Pulmonary artery endothelial cell (primary cell): ENCODE data around the gene MED26. TPM values are rescaled to one million over a fixed set of nuclear protein-coding genes. Genes with fewer than 3 reads are reported as not detected.

Experiments
- DNase-seq: peaks from one replicate; pipeline ENCODE4 v3.0.0-alpha.2; 2011; ENCODE audit warnings: low read depth, low spot score
- total RNA-seq: library from RNA; depleted of rRNA; stranded (reverse); fragments of >200 nt; gene quantifications from 2 replicates; pipeline ENCODE4 v1.2.3, GENCODE V29; 2014

MED26 gene
- total RNA-seq, 1 donor from 2014 or later: 4.4 TPM

DNA sequence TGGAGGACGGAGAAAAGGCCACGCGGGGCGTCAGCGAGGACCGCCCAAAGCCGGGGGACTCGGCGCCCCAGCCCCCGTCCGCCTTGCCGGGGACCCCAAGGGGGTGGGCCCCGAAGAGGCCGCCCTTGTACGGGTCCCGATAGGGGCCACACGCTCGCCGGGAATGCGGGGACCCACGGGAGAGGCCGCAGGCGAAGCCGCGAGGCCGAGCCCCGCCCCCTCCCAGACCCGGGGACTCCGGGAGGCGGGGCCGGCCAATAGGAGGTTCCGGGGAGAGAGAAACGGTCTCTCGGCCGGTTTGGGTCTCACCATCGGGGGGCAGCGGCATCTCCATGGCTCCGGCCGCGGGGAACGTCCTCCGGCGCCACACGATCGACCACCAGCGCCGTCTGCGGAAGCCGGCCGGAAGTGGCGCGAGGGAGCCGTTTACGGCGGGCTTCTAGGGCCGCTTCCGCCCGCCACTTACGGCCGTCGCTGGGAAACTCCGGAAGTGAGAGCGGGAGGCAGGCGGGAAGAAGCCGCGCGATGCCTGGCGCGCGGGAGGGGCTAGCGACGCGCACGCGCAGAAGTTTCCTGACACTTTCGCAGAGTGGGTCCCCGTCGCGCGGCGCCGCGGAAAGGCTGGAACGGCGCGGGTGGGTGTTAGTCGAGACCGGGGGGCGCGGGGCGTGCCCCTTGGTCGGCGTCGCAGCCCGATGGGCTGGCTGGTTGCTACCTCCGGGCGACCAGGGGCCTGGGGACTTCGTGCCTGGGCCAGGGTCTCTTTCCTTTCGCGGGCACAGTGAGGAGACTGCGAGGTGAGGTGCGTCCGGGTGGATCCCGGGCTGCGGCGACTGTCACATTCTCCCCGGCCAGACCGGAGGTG is 85.7 kb downstream of the MED26 start, which contains the start of gene CHERP:
Gene CHERP (minus strand): TSS at position 393 of the 865 bp plus-strand sequence. CDS start 59 bp downstream, at position 334.
- peak; percentile 67 for DNase-seq

DNA sequence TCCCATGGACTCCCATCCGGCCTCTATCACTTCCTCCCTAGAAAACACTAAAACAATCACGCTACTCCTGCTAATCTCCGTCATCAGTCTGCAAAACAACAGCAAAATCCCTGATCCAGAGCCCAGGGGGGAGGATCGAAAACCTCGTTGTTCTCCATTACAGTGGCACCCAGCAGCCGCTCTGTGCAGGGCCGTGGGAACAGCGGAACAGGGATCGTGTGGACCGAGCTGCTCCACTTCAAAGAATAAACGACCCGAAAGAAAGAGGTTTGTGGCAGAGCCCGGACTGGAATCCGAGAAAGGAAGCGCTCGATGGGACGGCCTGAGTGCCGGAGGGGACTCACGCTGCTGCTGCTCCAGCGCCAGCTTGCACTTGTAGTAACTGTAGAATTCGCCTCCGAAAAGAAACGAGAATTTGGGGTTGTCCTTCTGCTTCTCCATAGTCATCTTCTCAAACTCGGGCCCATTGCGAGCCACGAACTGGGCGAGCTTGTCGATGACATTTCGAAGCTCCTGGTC is 86.4 kb downstream of the MED26 start:
- DNase-seq: no peak

DNA sequence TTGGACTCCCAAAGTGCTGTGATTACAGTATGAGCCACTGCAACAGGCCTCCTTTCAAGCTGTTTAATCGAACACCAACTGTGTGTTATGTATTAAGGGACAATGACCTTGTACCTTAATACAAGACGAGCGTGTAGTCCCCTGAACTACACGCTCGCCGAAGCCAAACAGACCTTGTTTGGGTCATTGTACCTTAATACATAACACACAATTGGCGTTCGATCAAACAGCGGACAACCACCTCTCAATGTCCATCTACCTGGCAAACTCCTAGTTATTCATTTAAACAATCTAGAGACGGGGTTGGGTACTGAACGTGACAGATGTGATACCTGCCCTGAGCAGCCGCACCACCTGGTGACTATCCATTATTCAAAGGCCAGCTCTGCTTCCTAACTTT is 87.1 kb downstream of the MED26 start:
- DNase-seq: no peak

DNA sequence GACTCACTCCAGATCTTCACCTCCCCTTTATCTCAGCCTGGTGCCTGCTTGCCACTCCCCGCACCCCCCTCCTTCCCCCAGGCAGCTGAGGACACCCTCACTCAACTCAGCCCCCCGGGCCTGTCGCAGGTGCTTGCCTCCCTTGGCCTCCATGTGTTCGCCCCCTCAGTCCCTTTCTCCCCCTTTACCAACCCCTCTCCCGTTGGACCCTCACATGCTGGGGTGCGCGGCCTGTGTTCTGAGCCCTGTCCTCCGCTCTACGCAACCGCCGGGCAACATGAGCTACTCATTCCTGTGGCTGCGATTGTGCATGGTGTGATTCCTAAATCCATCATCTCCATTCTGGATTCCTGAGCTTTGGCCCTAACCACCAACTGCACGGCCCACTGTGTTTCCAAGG is 90.9 kb downstream of the MED26 start:
- DNase-seq: no peak

DNA sequence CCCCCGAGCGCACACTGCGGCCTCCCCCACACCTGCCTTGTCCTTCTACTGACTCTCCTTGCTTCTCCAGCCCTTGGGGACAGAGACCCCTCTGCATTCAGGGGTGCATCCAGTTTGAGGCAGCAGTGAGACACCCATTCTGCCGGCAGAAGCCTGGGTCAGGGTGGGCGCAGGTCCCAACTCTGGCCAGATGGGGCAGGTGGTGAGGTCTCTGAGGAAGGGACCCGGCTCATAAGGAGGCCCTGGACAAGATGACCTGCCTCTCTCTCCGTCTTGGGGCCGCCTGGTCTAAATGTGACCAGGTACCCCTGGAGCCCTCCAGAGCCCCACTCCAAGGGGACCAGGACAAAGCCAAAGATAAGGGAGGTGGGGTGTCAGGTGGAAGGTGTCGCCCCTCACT is 91.9 kb downstream of the MED26 start:
- no peak for DNase-seq

DNA sequence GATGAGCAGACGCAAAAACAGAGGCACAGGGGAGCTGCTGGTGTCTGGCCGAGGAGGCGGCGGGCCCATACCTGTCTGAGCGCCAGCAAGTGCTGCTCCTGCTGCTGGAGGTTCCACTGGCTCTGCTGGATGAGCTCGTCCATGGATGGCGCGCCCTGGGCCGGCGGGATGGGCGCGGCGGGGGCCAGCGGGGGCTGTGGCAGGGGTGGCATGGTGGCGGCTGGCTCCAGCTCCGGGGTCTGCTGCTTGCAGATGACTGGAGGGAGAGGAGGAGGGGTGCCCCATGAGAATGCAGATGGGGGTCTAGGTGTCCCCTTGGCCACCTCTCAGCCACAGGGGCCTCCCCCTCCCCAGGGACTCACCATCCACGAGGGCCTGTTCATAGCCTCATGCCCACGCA is 92.6 kb downstream of the MED26 start:
- DNase-seq: no peak

DNA sequence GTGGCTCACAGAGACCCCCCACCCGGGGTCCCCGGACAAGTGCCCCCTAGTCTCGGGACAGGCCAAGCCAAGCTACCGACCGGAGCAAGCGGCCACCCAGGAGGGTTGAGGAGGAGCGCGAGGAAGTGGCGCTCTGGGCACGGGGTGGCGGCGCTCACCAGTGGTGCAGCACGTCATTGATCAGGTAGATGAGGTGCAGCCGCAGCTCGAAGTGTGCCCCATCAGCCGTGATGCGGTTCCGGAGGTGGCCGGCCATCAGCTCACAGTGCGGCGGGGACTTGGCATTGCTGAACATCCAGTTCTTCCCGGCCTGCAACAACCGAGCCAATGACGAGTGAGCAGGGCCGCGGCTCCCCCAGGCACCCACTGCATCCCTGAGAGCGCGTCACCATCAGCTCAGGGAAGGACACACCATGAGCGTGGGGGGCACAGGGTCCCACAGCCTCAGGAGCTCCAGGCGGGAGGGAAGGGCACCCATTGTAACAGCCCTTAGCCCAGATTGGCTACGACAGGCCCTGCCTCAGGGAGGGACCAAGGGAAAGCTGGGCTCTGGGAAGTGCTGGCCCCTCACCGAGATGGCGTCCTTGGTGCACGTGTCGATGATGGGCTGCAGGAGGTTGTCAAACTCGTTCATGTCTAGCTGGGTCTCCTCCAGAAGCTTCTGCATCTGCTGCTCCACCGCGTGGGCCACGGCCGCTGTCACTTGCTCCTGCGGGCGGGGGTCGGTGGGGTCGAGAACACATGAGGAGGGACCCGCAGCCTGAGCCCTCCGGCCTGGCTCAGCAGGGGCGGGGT is 95.4 kb downstream of the MED26 start:
- no peak for DNase-seq

DNA sequence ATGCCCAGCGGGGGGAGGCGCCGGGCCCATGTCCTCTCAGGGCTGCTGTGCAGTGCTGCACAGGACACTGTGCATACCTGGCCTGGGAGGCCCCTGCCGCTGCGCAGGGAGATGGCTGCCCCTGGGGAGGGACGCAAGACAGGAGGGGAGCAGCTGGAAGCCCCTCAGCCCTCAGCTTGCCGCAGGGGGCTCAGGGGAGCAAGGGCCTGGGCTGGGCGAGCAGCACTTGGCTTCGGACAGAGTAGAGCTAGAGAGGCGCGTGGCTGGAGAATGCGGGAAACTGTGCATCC is 96.7 kb downstream of the MED26 start:
- no peak for DNase-seq

DNA sequence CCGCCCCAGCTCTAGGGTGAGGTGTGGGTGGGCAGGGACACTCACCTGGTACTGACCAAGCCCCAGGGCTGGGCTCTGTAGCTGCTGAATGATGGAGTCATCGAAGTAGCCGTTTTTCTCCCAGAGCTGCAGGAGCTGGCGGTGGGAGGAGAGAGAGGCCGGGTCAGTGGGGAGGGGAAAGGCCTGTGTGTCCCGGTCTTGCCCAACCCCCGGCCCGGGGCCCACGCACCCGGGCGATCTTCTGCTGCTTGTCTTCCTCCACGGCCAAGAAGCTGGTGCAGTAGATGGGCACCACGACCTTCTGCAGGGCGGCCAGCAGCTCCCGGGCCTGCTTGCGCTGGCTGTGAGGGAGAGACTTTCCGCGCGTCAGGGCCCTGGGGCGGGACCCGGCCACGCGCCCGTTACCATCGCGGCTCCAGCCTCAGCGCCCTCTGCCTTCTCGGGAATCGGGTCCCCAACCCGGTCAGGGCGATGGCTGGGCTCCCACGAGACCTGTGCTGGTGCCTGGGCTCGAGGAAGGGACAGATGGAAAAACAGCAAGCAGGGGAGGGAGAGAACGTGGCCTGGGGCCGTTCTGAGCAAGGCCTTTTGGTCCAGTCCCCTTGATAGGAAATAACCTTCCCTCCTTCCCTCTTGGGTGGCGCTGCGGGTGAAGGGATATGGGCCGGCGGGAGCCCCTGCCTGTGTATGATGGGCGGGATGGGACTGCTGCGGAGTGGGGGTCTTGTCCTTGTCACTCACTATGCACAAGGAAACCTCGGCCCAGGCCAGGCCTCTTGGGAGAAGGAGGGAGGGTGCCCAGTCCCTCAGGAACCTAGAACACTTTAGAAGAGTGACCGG is 97.2 kb downstream of the MED26 start:
- DNase-seq: no peak

DNA sequence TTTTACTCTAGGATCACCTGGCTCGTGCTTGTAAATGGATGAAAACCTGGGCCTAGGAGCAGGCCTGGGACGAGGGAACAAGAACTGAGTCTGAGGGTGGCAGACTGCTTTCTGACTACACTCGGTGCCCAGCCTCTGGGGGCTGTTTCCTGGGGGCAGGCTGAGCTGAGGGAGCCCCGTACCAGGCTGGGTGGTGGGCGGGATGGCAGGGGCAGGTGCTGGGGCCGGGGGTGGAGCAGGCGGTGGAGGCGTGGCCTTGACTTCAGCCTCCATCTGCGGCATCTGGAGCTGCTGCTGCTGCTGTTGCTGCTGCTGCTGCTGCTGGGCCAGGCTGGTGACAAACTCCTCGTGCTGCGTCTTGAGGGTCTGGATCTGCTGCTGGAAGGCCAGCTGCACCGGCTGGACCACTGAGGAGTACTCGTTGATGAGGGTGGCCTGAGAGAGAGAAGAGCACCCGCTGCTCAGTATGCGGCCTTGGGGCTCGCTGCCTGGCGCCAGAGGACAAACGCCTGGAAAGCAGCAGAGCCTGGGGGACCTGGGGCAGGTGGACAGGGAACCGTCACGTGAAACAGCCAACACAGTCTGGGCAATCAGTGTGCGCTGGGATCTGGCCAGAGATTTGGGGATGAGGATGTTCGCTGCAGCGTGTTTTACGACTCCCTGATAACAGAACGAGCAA is 98.4 kb downstream of the MED26 start:
- no peak for DNase-seq

DNA sequence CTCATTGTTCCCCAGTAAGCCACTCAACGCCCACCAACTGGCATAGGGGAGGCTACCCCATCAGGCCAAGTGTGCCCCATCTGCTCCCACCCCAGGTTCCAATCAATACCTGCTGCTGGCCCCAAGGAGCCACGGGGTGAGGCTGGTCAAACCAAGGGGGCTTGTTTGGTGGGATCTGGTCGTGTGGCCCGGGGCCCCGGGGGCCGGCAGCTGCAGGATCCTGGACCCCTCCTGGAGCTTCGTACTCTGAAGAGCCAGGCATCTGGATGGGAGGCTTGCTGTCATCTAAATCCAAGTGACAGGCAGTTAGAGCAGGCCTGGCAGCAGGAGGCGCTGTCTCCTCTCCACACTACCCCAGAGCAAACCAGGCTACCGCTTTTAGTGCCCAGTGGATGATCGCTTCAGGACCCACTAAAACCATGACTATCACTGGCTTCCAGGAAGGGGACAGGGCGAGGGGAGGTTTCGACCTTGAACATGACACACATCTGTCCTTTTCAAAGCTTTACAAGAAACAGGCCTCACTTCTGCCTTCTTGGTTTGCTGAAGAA is 100.0 kb downstream of the MED26 start:
- no peak for DNase-seq

DNA sequence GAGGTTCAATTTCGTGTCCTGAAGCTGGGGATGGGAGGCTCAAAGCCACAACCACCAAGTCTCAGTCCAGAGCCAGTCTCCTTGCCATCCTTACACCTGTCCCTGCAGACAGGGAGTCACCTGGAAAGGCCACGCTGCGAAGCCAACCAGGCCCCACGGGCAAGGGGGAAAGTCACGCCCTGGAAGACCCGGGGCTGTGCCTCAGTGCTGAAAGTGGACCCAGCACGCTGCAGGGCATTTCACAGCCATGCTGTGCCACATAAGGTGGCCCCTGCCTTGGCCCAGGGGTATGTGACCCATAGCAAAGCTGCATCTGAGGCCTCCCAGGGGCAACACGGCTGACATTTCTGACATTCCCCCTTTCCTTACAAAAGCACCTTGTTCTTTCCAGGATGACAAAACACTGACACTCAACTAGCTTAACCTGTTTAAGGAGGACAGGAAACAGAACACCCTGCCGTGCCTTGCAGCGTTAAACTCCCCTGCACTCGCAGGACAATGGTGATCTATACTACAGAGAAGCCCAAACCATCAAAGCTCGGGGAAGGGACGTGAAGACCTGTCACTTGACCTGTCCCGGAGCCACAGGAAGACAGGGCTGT is 100.6 kb downstream of the MED26 start:
- no peak for DNase-seq

DNA sequence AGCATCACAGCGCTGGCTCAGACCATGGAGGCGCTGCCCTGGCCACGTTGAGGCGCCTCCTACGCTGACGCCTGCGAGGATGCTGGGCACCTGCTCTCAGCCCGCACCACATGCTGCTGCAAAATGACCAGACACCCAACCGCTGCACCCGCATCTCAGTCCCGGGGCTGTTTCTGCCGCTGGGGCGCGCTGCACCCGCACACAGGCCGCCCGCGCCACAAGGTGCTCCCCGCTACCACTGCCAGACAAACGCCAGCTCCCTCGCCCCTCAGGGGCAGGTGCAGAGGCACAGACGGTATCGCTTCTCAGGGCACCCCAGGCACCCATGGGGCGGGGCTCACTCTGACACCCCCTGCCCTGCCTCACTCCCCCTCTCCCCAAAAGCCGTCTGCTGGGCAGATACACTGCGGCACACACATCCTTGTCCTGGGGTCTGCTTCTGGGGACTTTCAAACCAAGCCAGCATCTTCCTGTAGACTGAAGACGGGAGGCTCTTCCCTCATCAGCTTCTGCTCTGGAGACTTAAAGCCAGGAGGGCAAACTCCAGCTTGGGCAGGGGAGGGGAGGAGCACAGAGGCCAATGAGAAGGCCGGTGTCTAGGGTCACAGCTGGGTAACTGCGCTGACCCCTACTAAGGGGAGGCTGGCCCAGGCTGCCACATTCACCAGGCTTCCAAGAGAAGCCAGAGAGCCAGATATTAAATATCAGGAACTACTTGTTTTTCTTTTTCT is 102.1 kb downstream of the MED26 start:
- no peak for DNase-seq

DNA sequence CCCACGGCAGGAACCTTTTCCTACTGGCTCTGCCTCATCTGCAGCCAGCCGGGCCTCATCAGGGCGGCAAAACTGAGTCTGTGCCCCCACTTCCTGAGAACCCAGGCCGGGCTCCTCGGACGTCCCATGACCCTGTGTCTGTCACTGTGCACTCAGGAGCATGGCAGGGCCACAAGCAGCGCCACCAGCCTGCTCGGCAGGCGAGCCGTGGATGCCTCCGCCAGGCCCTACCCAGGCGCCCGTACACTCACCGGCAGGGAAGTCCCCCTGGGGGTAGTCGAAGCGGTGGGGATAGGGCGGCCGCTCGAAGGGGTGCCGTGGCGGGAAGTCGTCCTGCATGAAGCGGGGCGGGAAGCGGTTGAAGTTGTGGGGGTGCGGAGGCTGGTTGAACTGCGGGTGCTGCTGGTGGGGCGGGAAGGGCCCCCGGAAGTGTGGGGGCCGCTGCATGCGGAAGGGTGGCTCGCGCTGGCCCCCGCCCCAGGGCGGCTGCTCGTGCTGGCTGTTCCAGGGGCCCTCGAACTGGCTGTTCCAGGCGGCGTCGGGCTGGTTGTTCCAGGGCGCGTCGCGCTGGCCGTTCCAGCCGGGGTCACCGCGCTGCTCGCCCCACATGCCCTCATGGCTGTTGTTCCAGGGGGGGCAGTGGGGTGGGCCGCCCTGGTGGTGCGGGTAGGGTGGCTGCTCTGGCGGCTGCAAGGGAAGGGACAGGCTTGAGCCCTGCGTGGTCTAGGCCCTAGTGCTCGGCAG is 102.8 kb downstream of the MED26 start:
- DNase-seq: no peak

Other genes starting within 250 kb of the MED26 start
- gene EPS15L1, start 156.2 kb downstream of the MED26 start, total RNA-seq: 8.0 and 10.8 TPM in 2 replicates
- not detected in 2 replicates for gene CALR3, start 132.0 kb downstream of the MED26 start, total RNA-seq
- 1.6 and 2.6 TPM in 2 replicates for gene C19orf44, start 131.8 kb downstream of the MED26 start, total RNA-seq
- 4.4 and 5.5 TPM in 2 replicates for gene CHERP, start 85.8 kb downstream of the MED26 start, total RNA-seq
- 20.8 and 23.2 TPM in 2 replicates for gene SLC35E1, start 55.8 kb downstream of the MED26 start, total RNA-seq
- 34.0 and 46.9 TPM in 2 replicates for gene SMIM7, start 31.9 kb upstream of the MED26 start, total RNA-seq
- gene TMEM38A, start 32.9 kb upstream of the MED26 start, total RNA-seq: 3.0 and 4.7 TPM in 2 replicates
- gene NWD1, start 91.6 kb upstream of the MED26 start, total RNA-seq: not detected in 2 replicates
- 28.3 and 30.2 TPM in 2 replicates for gene SIN3B, start 201.2 kb upstream of the MED26 start, total RNA-seq